Ovary (tissue), 9 donors: ENCODE results near the gene RAPSN. TPM values are rescaled to one million over a fixed set of nuclear protein-coding genes. Genes with fewer than 3 reads are reported as not detected.

Source experiments
- DNase-seq, 5 donors: peaks; one replicate each; pipeline ENCODE4 v3.0.0-alpha.2; 2019 to 2020
- H3K27ac ChIP-seq, 2 donors: fragments of 200-600 bp; one replicate each; pipeline versions ENCODE4 v1.5.1 to v1.8.0; 2019 to 2022
- H3K27me3 ChIP-seq: fragments of 200-600 bp; one replicate; pipeline ENCODE4 v1.8.0; 2022
- H3K36me3 ChIP-seq: fragments of 200-600 bp; sonication (generic); one replicate; pipeline ENCODE4 v1.5.1; 2019
- H3K4me1 ChIP-seq: one replicate; pipeline ENCODE4 v1.8.1; 2013; ENCODE audit warnings: mild to moderate bottlenecking, moderate library complexity; ENCODE audit not compliant: insufficient read depth
- H3K4me3 ChIP-seq: fragments of 200-600 bp; sonication (generic); one replicate; pipeline ENCODE4 v1.5.1; 2017
- H3K9me3 ChIP-seq, 2 donors: fragments of 200-600 bp in 1 of 2; sonication (generic) in 1 of 2; one replicate each; pipeline versions ENCODE4 v1.5.1 to v1.8.1; 2013 to 2019; ENCODE audit warnings: mild to moderate bottlenecking in 1 of 2, moderate library complexity in 1 of 2
- EP300 ChIP-seq: sonication (generic); formaldehyde crosslinking; IDR thresholded peaks from one replicate; pipeline ENCODE4 v1.6.1; 2017; ENCODE audit warnings: antibody characterized with exemption
- POLR2A ChIP-seq: fragments of 450-650 bp; IDR thresholded peaks from one replicate; pipeline ENCODE4 v1.6.1; 2017; ENCODE audit warnings: antibody characterized with exemption, mild to moderate bottlenecking, moderate library complexity
- WGBS, 3 donors: extraction: QIAGEN DNeasy Blood & Tissue Kit in 1 of 3; methylation state at CpG; one replicate each; pipeline versions ENCODE4 v1.1.5 to v1.1.7; 2013 to 2017; 5-methylcytosine and 5-hydroxymethylcytosine counted together
- intact Hi-C, 4 donors: fragments of 100-400 bp; cut with DNase I; formaldehyde crosslinking; loops; one replicate each; pipeline versions ENCODE4 v1.11.0 to v1.15.1; 2022 to 2023
- polyA plus RNA-seq, 2 donors: library from polyadenylated mRNA; stranded (reverse); fragments of 200-250 nt in 1 of 2; fragments of 350-450 nt in 1 of 2; fragmentation: Illumina TruSeq in 1 of 2; extraction: RNeasy Lipid Tissue Mini Kit (QIAGEN cat#74804) in 1 of 2; gene quantifications; one replicate each; pipeline ENCODE4 v1.2.3, GENCODE V29; 2013 to 2014
- total RNA-seq, 7 donors: library from RNA; depleted of rRNA in 2 of 7; stranded (reverse); fragments of >200 nt in 2 of 7; fragmentation: NEBNext Ultra II Directional in 3 of 7; extraction: Animal tissue kit (Norgen Biotek cat#: 25700) in 3 of 7; gene quantifications; one replicate each; pipeline versions ENCODE4 v1.1.0 to v1.2.4, GENCODE V29; 2016 to 2023
- TF ChIP-seq, protein P1 (sequence below), 3 donors: fragments of 450-650 bp in 2 of 3; fragments of 200-600 bp in 1 of 3; IDR thresholded peaks; one replicate each; pipeline versions ENCODE4 v1.5.1 to v1.8.0; 2016 to 2022; ENCODE audit warnings: antibody characterized with exemption in 3 of 3, mild to moderate bottlenecking in 1 of 3
- donor health status: DM: no; HTN: no; CAD: no; lungs with moderate emphysema.
- donor health status: DM: no; HTN: no; CAD: no.
- donor health status: Bipolar disorder and iron deficiency.
- donor health status: DM: yes; HTN: yes; CAD: no.
- donor health status: DM: no; HTN: no; CAD: no.
- donor health status: DM: yes; HTN: yes; CAD: no.

Gene RAPSN
- total and polyA plus RNA-seq, 9 donors, result 0.08 to 0.43 (median 0.28) TPM; not detected in 5

DNA sequence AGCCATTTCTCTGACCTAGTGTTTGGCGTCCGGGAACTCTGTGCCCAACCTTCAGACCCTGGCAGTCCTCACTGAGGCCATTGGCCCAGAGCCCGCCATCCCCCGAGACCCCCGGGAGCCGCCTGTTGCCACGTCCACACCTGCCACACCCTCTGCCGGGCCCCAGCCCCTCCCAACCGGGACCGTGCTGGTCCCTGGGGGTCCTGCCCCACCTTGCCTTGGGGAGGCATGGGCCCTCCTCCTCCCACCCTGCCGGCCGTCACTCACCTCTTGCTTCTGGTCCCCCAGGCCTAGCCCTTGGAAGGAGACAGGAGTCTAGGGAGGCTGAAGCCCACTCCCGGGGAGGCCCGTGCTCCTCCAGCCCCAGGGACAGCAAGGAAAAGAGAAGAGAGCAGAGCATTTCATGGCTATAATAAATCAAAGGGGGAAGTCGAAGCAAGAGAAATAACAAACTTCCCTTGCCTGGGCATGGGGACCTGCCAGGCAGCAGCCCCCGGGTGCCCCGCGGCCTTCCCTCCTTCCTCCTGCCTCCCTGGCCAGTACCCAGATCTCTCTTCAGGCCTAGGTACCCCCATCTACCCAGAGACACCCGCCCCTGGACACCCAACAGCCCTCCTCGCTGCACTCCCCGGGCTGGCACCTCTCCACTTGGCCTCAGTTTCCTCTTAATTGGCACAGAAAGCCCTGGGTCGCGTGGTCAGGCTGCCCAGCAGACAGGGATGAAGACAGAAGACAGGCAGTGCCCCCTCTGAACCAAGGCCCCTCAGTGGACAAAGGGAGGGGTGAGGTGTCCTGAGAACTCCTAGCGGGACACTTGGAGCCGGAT lies 53.5 kb downstream of the RAPSN start:
- peak in 1 of 5 donors; percentile 23 for DNase-seq
- intact Hi-C loops, result no loop called here
- H3K4me1 ChIP-seq, result no peaks in the 10 kb centered on the region
- no peaks in the 10 kb centered on the region for H3K27me3 ChIP-seq
- no peak overlapping the region for H3K4me3 ChIP-seq
- WGBS, 3 donors, result 85 to 86% (median 85%) methylated on average over 25 of the region's 25 CpGs
- peak overlapping the region in 1 of 2 donors; percentile 31 for H3K27ac ChIP-seq
- H3K36me3 ChIP-seq, result no peaks in the 10 kb centered on the region
- no peaks in the 10 kb centered on the region for H3K9me3 ChIP-seq
- no peak for TF ChIP-seq POLR2A

- Histone ChIP-seq H3K27ac (peak overlapping the region in 1 of 2 donors; percentile 31), H3K4me3 (no peak overlapping the region)
- WGBS, 3 donors, result 82 to 86% (median 86%) methylated on average over 37 to 39 of the region's 39 CpGs
These were observed 54.4 kb downstream of the RAPSN start for GRCh38 chr11:47394322-47395222.

GRCh38 chr11:47394050-47394321 lies 55.0 kb downstream of the RAPSN start:
- no peak overlapping the region for H3K4me3 ChIP-seq
- intact Hi-C loops, result no loop called here
- H3K36me3 ChIP-seq, result no peaks in the 10 kb centered on the region
- TF ChIP-seq POLR2A, result no peak
- TF ChIP-seq EP300, result no peak
- TF ChIP-seq, protein P1, sequence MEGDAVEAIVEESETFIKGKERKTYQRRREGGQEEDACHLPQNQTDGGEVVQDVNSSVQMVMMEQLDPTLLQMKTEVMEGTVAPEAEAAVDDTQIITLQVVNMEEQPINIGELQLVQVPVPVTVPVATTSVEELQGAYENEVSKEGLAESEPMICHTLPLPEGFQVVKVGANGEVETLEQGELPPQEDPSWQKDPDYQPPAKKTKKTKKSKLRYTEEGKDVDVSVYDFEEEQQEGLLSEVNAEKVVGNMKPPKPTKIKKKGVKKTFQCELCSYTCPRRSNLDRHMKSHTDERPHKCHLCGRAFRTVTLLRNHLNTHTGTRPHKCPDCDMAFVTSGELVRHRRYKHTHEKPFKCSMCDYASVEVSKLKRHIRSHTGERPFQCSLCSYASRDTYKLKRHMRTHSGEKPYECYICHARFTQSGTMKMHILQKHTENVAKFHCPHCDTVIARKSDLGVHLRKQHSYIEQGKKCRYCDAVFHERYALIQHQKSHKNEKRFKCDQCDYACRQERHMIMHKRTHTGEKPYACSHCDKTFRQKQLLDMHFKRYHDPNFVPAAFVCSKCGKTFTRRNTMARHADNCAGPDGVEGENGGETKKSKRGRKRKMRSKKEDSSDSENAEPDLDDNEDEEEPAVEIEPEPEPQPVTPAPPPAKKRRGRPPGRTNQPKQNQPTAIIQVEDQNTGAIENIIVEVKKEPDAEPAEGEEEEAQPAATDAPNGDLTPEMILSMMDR (IDR thresholded peaks at IDR 0.05), result no peak
- H3K27ac ChIP-seq, result no peak overlapping the region
- H3K4me1 ChIP-seq, result no peaks in the 10 kb centered on the region
- H3K9me3 ChIP-seq, result no peaks in the 10 kb centered on the region
- H3K27me3 ChIP-seq, result no peaks in the 10 kb centered on the region
- no peak for DNase-seq
- WGBS, 3 donors, result 84 to 95% (median 91%) methylated on average over 9 of the region's 9 CpGs

More at GRCh38 chr11:47394322-47395222, 54.4 kb downstream of the RAPSN start:
- intact Hi-C loops, result no loop called here
- no peaks in the 10 kb centered on the region for H3K9me3 ChIP-seq
- peak in 1 of 5 donors; percentile 18 for DNase-seq
- no peak for TF ChIP-seq EP300
- TF ChIP-seq, protein P1 (IDR thresholded peaks at IDR 0.05), result no peak
- H3K4me1 ChIP-seq, result no peaks in the 10 kb centered on the region
- H3K27me3 ChIP-seq, result no peaks in the 10 kb centered on the region
- no peaks in the 10 kb centered on the region for H3K36me3 ChIP-seq

DNA sequence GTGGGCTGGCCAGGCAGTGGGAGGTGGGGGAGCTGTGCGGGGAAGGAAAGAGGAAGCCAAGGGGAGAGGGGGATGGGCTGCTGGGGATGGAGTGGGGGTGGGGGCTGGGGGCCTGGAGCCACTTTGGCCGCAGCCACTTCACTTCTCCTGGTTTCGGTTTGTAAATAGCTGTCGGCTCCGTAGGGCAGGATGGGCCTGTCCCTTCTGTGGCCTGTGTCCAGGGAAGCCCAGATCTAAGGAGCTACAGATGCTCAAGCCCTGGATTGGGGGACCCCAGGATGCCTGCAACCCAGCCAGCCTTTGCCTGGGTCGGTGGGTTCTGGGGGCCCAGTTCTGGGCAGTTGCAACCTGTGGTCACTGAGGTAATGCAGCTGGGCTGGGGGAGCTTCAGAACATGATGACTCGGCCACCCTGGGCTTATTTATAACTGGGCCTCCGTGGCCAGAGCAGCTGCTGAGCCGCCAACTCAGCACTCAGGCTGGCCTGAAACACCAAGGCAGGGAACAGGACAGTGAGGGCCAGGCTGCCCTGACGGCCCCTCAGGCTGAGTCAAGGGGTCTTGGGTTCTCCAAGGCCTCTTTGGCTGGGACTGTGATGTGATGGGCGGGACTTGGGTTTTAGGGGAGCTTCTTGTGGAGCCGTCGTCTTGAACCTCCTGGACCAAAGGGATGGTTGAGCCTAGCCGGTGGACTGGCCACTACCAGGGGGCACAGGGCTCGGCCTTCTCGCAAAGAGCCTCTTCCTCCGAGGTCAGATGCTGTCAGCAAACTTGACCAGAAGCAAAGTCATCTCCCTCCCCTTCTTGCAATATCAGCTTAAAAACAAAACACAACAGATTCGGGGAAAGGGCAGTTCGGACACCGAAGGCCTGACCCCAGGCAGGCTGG lies 55.5 kb downstream of the RAPSN start:
- H3K9me3 ChIP-seq, result no peaks in the 10 kb centered on the region
- WGBS, 3 donors, result 72 to 74% (median 73%) methylated on average over 17 to 20 of the region's 20 CpGs
- DNase-seq, result peak in 1 of 5 donors; percentile 16
- no peak overlapping the region for H3K27ac ChIP-seq
- H3K4me3 ChIP-seq, result no peak overlapping the region
- H3K27me3 ChIP-seq, result no peaks in the 10 kb centered on the region
- no peak for TF ChIP-seq POLR2A
- TF ChIP-seq, protein P1 (IDR thresholded peaks at IDR 0.05), result no peak
- TF ChIP-seq EP300, result no peak
- intact Hi-C loops, result no loop called here
- H3K36me3 ChIP-seq, result no peaks in the 10 kb centered on the region
- H3K4me1 ChIP-seq, result no peaks in the 10 kb centered on the region
